ENCODE results near the gene LHFPL6.

DNA sequence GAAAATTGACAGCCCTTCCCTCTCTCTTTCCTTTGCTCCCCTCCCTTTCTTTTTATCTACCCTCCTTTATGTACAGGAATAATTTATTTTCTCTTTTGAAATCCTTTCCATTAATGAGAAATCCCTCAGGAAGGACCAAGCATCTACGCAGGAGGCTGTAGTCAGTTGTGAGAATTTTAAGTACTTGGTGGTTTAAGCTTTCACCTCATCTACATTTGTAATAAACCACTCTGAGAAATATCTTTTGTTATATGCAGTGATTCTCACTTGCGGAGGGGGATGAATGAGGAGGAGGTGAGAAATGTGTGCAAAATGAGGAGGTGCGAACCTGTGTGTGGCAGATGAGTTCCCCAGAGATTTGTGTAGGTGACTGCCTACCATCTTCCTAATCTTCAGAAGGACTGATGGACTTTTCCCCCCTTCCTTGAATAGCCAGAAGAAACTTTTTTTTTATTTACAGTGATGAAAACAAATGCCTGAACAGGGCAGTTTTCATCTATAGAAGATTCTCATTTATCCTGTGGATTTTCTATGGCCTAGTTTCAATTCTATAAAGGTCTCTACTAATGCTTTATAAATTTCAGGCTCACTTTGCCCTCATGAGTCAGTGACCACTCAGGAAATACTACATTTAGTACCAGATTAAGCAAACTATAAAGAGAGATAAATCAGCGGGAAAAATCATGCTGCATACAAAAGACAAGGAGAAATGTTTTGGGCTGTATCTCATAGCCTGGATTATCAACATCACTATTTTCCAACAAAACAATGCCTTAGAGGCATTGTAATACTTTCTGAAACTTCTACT is 118.3 kb downstream of the LHFPL6 start:
- TF ChIP-seq EZH2 (IDR thresholded peaks at IDR 0.05; ENCODE audit: low read depth, unreplicated experiment), result no peak
- TF ChIP-seq, protein P1, sequence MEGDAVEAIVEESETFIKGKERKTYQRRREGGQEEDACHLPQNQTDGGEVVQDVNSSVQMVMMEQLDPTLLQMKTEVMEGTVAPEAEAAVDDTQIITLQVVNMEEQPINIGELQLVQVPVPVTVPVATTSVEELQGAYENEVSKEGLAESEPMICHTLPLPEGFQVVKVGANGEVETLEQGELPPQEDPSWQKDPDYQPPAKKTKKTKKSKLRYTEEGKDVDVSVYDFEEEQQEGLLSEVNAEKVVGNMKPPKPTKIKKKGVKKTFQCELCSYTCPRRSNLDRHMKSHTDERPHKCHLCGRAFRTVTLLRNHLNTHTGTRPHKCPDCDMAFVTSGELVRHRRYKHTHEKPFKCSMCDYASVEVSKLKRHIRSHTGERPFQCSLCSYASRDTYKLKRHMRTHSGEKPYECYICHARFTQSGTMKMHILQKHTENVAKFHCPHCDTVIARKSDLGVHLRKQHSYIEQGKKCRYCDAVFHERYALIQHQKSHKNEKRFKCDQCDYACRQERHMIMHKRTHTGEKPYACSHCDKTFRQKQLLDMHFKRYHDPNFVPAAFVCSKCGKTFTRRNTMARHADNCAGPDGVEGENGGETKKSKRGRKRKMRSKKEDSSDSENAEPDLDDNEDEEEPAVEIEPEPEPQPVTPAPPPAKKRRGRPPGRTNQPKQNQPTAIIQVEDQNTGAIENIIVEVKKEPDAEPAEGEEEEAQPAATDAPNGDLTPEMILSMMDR (conservative IDR thresholded peaks at IDR 0.05; ENCODE audit: low read depth in 2 of 2), result no peak

All from GM23338 (cell line).